BLaER1 treated with 17β-estradiol and CSF1 and Interleukin-3, amounts not matched to agents 10 nM and 100 nM (cell line): ENCODE results near the gene TSHZ3.

Experiments used
- H3K27ac ChIP-seq, 11 experiments: shearing (Covaris generic); formaldehyde crosslinking; 2 replicates each; pipeline ENCODE4 v1.8.1; 2022
- H3K27me3 ChIP-seq, 11 experiments: shearing (Covaris generic); formaldehyde crosslinking; 2 replicates each; pipeline ENCODE4 v1.8.1; 2022
- H3K36me3 ChIP-seq, 11 experiments: shearing (Covaris generic); formaldehyde crosslinking; 2 replicates each; pipeline ENCODE4 v1.8.1; 2022
- H3K4me1 ChIP-seq, 10 experiments: shearing (Covaris generic); formaldehyde crosslinking; 2 replicates each; pipeline ENCODE4 v1.8.1; 2022
- H3K4me2 ChIP-seq, 11 experiments: shearing (Covaris generic); formaldehyde crosslinking; 2 replicates each; pipeline ENCODE4 v1.8.1; 2022
- H3K4me3 ChIP-seq, 10 experiments: shearing (Covaris generic); formaldehyde crosslinking; 2 replicates each; pipeline ENCODE4 v1.8.1; 2022
- H3K9ac ChIP-seq, 11 experiments: shearing (Covaris generic); formaldehyde crosslinking; 2 replicates each; pipeline ENCODE4 v1.8.1; 2022
- H3K9me3 ChIP-seq, 11 experiments: shearing (Covaris generic); formaldehyde crosslinking; replicated peaks in 1 of 11; 2 replicates each; pipeline ENCODE4 v1.8.1; 2022
- H4K20me1 ChIP-seq, 11 experiments: shearing (Covaris generic); formaldehyde crosslinking; 2 replicates each; pipeline ENCODE4 v1.8.1; 2022
- Cebpa-rat ChIP-seq, 11 experiments: shearing (Covaris generic); IDR thresholded peaks; 2 replicates each; pipeline ENCODE4 v1.8.1; 2022

Gene TSHZ3

GRCh38 chr19:31330237-31330636 lies 19.0 kb downstream of the TSHZ3 start:
- Histone ChIP-seq H4K20me1 (peaks cover 12 to 97% (median 52%) of the 10 kb centered on the region in 11 experiments; a peak in 18 of 22 replicates), H3K27me3 (no peaks in the 10 kb centered on the region), H3K4me1 (peaks cover 0 to 77% (median 0%) of the 10 kb centered on the region in 10 experiments; a peak in 8 of 20 replicates), H3K4me3 (no peak overlapping the region), H3K9me3 (no peaks in the 10 kb centered on the region), H3K9ac (peak overlapping the region in 1 of 11 experiments; percentile 3; a peak in 1 of 22 replicates), H3K4me2 (peak overlapping the region in 4 of 11 experiments; percentile 54 to 86 (median 85); a peak in 8 of 22 replicates), H3K27ac (peak overlapping the region in 2 of 11 experiments; percentile 19 to 54; a peak in 4 of 22 replicates), H3K36me3 (peaks cover 0 to 22% (median 0%) of the 10 kb centered on the region in 11 experiments; a peak in 9 of 22 replicates)
- no peak for TF ChIP-seq Cebpa-rat (IDR thresholded peaks at IDR 0.05)

DNA sequence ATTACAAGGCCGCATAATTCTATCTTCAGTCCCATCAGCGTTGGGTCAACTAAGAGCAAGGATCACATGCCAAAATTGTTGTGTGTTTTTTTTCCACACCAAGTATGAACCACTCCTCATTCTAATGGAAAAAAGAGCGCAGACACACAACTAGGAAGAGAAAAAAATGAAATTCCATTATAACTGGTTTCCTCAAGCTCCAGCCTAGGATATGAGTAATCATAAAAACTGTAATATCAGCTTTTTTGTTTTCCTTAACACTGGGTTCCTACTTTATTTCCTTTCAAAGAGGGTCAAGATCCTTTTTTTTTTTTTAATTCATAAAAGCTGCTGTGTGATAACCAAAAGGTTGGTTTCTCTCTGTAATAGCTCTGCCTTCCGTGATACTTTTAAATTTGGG lies 19.4 kb downstream of the TSHZ3 start:
- Histone ChIP-seq H3K9ac (peak overlapping the region in 1 of 11 experiments; percentile 3; a peak in 1 of 22 replicates), H3K27me3 (no peaks in the 10 kb centered on the region), H3K4me2 (peak overlapping the region in 4 of 11 experiments; percentile 54 to 86 (median 85); a peak in 8 of 22 replicates), H3K36me3 (peaks cover 0 to 23% (median 0%) of the 10 kb centered on the region in 11 experiments; a peak in 9 of 22 replicates), H3K27ac (peak overlapping the region in 2 of 11 experiments; percentile 19 to 54; a peak in 5 of 22 replicates), H3K9me3 (no peaks in the 10 kb centered on the region), H3K4me1 (peaks cover 0 to 73% (median 0%) of the 10 kb centered on the region in 10 experiments; a peak in 8 of 20 replicates), H3K4me3 (0 out of 20 replicates have a peak overlapping the region, but pooled peaks of 1 of the 10 experiments have one; percentile 2), H4K20me1 (peaks cover 12 to 96% (median 52%) of the 10 kb centered on the region in 11 experiments; a peak in 18 of 22 replicates)
- no peak for TF ChIP-seq Cebpa-rat (IDR thresholded peaks at IDR 0.05)

DNA sequence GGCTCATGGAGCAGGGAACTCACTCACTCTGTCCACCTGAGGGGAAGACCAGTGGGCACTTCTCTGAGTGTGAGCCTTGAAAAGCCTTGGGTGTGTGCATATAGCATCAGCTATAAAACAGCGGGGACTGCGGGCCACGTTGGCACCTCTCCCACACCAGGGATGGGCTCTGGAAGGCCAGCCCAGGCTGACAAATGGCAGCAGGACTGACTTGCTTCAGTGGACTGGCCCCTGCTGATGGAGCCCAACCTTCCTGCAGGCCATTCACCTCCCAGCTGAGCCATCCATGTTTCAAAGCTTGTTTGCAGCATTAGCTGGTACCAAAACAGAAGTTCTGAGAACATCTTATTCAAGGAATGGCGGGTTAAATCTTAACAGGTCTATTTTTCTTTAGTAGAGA lies 21.0 kb downstream of the TSHZ3 start:
- Histone ChIP-seq H3K4me3 (no peak overlapping the region), H3K4me1 (peaks cover 0 to 62% (median 0%) of the 10 kb centered on the region in 10 experiments; a peak in 8 of 20 replicates), H4K20me1 (peaks cover 12 to 88% (median 44%) of the 10 kb centered on the region in 11 experiments; a peak in 18 of 22 replicates), H3K27ac (no peak overlapping the region; a peak in 1 of 22 replicates), H3K36me3 (peaks cover 0 to 27% (median 0%) of the 10 kb centered on the region in 11 experiments; a peak in 9 of 22 replicates), H3K4me2 (peak overlapping the region in 3 of 11 experiments; percentile 85 to 86 (median 85); a peak in 6 of 22 replicates), H3K9me3 (no peaks in the 10 kb centered on the region), H3K27me3 (no peaks in the 10 kb centered on the region), H3K9ac (no peak overlapping the region)
- no peak for TF ChIP-seq Cebpa-rat (IDR thresholded peaks at IDR 0.05)

DNA sequence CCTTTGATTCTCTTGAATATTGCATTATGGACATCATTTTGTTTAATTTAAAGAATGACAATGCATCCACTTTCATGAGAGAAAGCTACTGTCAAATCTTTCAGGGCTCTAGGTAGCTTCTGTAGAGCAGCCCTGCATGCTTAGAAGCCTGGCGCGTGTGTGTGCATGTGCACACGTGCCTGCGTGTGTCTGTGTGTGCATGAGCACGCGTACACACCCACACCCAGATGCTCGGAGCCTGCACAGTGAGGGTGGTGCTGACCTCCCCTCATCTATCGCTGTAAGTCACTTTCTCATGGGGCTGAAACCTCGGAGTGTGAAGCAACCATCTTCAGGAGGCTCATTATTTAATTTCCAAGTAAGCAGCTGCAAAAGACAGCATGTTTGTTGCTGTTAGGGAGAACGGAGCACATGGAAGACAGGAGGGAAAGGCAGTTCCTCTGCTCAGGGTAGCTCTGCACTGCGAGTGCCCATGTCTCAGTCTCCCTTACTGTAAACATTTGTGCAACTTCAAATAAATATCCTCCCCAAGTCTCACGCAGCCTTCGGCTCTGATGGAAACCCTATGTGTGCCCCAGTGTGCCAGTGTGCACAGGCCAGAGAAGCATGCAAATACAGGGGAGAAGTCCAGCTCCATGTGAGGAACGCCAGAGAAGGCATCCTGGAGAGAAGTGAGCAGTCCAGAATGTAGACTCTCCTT lies 22.8 kb downstream of the TSHZ3 start:
- Histone ChIP-seq H3K4me3 (no peak overlapping the region), H3K9me3 (no peaks in the 10 kb centered on the region), H3K4me2 (0 out of 22 replicates have a peak overlapping the region, but pooled peaks of 1 of the 11 experiments have one; percentile 5), H3K27ac (no peak overlapping the region), H3K4me1 (peaks cover 0 to 49% (median 0%) of the 10 kb centered on the region in 10 experiments; a peak in 8 of 20 replicates), H3K27me3 (no peaks in the 10 kb centered on the region), H4K20me1 (peaks cover 12 to 87% (median 38%) of the 10 kb centered on the region in 11 experiments; a peak in 18 of 22 replicates), H3K9ac (no peak overlapping the region), H3K36me3 (peaks cover 0 to 41% (median 0%) of the 10 kb centered on the region in 11 experiments; a peak in 9 of 22 replicates)
- no peak for TF ChIP-seq Cebpa-rat (IDR thresholded peaks at IDR 0.05)

- no peak overlapping the region for H3K4me3 ChIP-seq
- H3K27me3 ChIP-seq = no peaks in the 10 kb centered on the region
- no peaks in the 10 kb centered on the region for H3K9me3 ChIP-seq
- H3K27ac ChIP-seq = no peak overlapping the region
- H3K4me1 ChIP-seq = peaks cover 0 to 41% (median 0%) of the 10 kb centered on the region in 10 experiments; a peak in 8 of 20 replicates
- H3K36me3 ChIP-seq = peaks cover 0 to 52% (median 0%) of the 10 kb centered on the region in 11 experiments; a peak in 9 of 22 replicates
- no peak for TF ChIP-seq Cebpa-rat (IDR thresholded peaks at IDR 0.05)
- no peak overlapping the region for H3K9ac ChIP-seq
- H3K4me2 ChIP-seq = no peak overlapping the region
- H4K20me1 ChIP-seq = peaks cover 12 to 89% (median 37%) of the 10 kb centered on the region in 11 experiments; a peak in 19 of 22 replicates
Observed at GRCh38 chr19:31325342-31325741, 23.9 kb downstream of the TSHZ3 start.

DNA sequence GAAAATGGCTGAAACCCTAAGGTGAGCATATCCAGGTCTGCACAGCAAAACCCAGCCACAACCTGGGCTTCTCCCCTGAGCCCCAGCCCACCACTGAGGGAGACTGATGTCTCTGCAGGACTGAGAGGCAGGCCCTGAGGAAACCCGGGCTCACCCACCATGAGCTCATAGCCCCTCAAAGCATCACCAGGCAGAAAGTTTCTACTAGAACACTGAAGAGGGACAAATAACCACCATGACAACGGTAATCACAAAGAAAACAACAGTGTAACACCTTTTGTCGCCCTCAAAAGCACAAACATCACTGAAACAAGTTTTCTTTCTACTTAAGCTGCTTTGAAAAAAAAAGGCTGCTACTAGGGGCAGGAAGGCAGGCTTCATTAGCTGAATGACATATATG lies 29.8 kb downstream of the TSHZ3 start:
- H3K36me3 ChIP-seq = peaks cover 0 to 39% (median 0%) of the 10 kb centered on the region in 11 experiments; a peak in 8 of 22 replicates
- H3K9ac ChIP-seq = no peak overlapping the region; a peak in 1 of 22 replicates
- peaks cover 0 to 63% (median 20%) of the 10 kb centered on the region in 10 experiments; a peak in 14 of 20 replicates for H3K4me1 ChIP-seq
- no peak overlapping the region for H3K4me3 ChIP-seq
- H4K20me1 ChIP-seq = peaks cover 7 to 91% (median 40%) of the 10 kb centered on the region in 11 experiments; a peak in 16 of 22 replicates
- no peaks in the 10 kb centered on the region for H3K27me3 ChIP-seq
- peak overlapping the region in 3 of 11 experiments; percentile 32 to 56 (median 52); a peak in 5 of 22 replicates for H3K4me2 ChIP-seq
- H3K27ac ChIP-seq = no peak overlapping the region
- no peak for TF ChIP-seq Cebpa-rat (IDR thresholded peaks at IDR 0.05)
- no peaks in the 10 kb centered on the region for H3K9me3 ChIP-seq

DNA sequence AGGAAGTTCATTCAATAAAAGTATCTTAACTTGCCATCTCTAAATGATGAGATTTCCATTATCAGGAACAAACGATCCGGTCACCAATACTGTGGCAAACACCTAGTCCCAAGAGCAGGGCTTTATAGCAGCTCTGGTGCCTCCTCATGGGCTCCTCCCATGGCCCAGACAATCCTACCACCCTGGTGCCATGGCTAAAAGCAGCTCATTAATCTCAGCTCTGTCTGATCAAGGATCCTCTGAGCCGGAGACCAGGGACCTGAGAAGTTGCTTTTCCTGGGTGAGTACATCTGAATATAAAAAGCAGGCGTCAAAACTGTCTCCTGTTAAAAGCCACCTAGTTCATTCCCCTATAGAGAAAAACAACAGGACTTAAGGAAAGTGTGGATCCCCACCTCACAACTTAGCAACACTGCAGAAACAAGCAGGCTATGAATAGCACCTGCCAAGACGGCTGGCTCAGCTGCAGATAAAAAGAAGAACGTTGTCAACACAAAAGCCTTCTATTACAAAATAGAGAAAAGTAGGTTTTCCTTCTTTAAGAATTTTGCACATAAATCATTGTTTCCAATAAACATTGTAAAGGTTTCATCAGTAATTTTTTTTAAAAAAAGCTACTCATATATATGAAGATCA lies 30.3 kb downstream of the TSHZ3 start:
- Histone ChIP-seq H3K9me3 (no peaks in the 10 kb centered on the region), H3K4me2 (peak overlapping the region in 3 of 11 experiments; percentile 32 to 52 (median 41); a peak in 6 of 22 replicates), H4K20me1 (peaks cover 7 to 95% (median 39%) of the 10 kb centered on the region in 11 experiments; a peak in 16 of 22 replicates), H3K4me3 (no peak overlapping the region), H3K27me3 (no peaks in the 10 kb centered on the region), H3K36me3 (peaks cover 0 to 44% (median 0%) of the 10 kb centered on the region in 11 experiments; a peak in 9 of 22 replicates), H3K27ac (no peak overlapping the region), H3K9ac (no peak overlapping the region), H3K4me1 (peaks cover 0 to 68% (median 20%) of the 10 kb centered on the region in 10 experiments; a peak in 14 of 20 replicates)
- TF ChIP-seq Cebpa-rat (IDR thresholded peaks at IDR 0.05) = no peak

GRCh38 chr19:31317570-31317969 lies 31.7 kb downstream of the TSHZ3 start:
- Histone ChIP-seq H4K20me1 (peaks cover 7 to 94% (median 30%) of the 10 kb centered on the region in 11 experiments; a peak in 16 of 22 replicates), H3K9ac (peak overlapping the region in 3 of 11 experiments; percentile 52 to 58 (median 53); a peak in 3 of 22 replicates), H3K27me3 (no peaks in the 10 kb centered on the region), H3K27ac (peak overlapping the region in 5 of 11 experiments; percentile 11 to 65 (median 62); a peak in 7 of 22 replicates), H3K4me1 (peaks cover 0 to 82% (median 23%) of the 10 kb centered on the region in 10 experiments; a peak in 14 of 20 replicates), H3K9me3 (no peaks in the 10 kb centered on the region), H3K36me3 (peaks cover 0 to 39% (median 0%) of the 10 kb centered on the region in 11 experiments; a peak in 9 of 22 replicates), H3K4me3 (no peak overlapping the region), H3K4me2 (peak overlapping the region in 5 of 11 experiments; percentile 58 to 90 (median 76); a peak in 9 of 22 replicates)
- TF ChIP-seq Cebpa-rat (IDR thresholded peaks at IDR 0.05) = no peak
